Measurements from ENCODE around the gene IL32. TPM values are rescaled to one million over a fixed set of nuclear protein-coding genes. Genes with fewer than 3 reads are reported as not detected.

Gene IL32
- total RNA-seq, 1 experiment from 2014 or later = 89.0 TPM

DNA sequence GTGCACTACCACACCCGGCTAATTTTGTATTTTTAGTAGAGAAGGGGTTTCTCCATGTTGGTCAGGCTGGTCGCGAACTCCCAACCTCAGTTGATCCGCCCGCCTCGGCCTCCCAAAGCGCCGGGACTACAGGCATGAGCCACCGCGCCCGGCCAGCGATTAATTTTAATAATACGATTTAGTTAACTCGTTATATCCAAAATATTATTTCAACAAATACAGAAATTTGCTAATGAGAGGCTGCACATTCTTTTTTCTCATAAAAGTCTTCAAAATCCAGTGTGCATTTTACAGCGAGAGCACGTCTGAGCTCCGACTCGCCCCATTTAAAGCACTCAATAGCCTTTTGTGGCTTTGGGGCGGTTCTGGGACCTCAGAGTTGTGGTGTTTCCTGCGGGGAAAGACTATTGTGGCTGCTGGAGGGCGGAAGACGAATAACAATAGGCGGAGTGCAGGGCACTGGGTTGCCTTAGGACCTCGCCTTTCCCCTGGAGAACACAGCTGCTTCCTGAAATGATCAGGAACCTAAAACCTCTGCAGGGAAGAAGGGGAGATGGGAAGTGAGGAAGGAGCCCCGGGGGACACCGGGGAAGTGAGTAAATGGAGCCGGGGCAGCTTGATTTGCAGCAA is 36.5 kb downstream of the IL32 start:
- TF ChIP-seq, protein P1, sequence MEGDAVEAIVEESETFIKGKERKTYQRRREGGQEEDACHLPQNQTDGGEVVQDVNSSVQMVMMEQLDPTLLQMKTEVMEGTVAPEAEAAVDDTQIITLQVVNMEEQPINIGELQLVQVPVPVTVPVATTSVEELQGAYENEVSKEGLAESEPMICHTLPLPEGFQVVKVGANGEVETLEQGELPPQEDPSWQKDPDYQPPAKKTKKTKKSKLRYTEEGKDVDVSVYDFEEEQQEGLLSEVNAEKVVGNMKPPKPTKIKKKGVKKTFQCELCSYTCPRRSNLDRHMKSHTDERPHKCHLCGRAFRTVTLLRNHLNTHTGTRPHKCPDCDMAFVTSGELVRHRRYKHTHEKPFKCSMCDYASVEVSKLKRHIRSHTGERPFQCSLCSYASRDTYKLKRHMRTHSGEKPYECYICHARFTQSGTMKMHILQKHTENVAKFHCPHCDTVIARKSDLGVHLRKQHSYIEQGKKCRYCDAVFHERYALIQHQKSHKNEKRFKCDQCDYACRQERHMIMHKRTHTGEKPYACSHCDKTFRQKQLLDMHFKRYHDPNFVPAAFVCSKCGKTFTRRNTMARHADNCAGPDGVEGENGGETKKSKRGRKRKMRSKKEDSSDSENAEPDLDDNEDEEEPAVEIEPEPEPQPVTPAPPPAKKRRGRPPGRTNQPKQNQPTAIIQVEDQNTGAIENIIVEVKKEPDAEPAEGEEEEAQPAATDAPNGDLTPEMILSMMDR (IDR thresholded peaks at IDR 0.05; ENCODE audit: unreplicated experiment) = no peak
- no TSS peak for BruUV-seq (replicated peaks)
- CTCF ChIA-PET = no interaction called here
- DNase-seq = no peak
- Mint-ChIP-seq H3K27ac (ENCODE audit: unreplicated experiment) (no peak overlapping the region), H3K36me3 (ENCODE audit: insufficient read depth, unreplicated experiment) (peaks cover 37% of the 10 kb centered on the region), H3K4me3 (ENCODE audit: low read depth, unreplicated experiment) (no peak overlapping the region), H3K9me3 (ENCODE audit: low read depth, unreplicated experiment) (no peaks in the 10 kb centered on the region), H3K4me1 (ENCODE audit: low read depth, unreplicated experiment) (peaks cover 31% of the 10 kb centered on the region), H3K27me3 (ENCODE audit: unreplicated experiment) (peaks cover 28% of the 10 kb centered on the region)
- intact Hi-C loops (cut with micrococcal nuclease; ENCODE audit: unreplicated experiment) = no loop called here

DNA sequence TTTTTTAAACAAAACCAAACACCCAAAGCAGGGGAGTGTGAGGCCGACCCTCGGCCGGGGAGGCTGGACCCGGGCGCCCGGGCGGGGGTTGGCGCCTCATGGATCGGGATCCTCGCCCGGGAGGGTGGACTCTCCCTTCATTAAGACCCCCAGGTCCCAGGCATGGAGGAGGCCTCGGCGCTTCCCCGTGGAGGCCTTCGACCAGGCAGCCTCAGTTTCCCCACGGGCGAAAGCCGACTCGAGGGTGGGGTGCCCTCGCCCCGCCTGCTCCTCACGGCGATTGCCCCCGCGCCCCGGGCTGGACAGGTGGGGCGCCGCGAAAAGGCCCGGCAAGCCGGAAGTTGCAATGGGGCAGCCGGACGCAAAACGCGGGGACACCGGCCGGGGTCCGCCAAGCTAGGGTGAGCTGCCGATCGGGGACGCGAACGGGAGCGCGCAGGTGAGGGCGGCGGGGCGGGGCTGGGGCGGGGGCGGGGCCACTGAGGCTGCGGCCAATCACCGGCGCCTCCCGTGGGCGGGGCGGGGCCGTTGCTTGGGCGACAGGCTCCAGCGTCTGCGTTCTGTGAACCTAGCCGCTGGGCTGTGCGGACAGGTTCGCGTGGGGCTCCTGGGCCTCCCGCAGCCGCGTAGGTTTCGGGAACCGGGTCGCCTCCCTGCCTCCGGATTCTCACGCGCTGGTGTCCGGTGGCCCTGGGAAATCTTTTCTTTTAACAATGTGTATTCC is 40.9 kb downstream of the IL32 start:
- Mint-ChIP-seq H3K9me3 (ENCODE audit: low read depth, unreplicated experiment) (no peaks in the 10 kb centered on the region), H3K27ac (ENCODE audit: unreplicated experiment) (peak overlapping the region; percentile 54), H3K36me3 (ENCODE audit: insufficient read depth, unreplicated experiment) (peaks cover 24% of the 10 kb centered on the region), H3K4me3 (ENCODE audit: low read depth, unreplicated experiment) (peak overlapping the region; percentile 75), H3K4me1 (ENCODE audit: low read depth, unreplicated experiment) (peaks cover 8% of the 10 kb centered on the region), H3K27me3 (ENCODE audit: unreplicated experiment) (no peaks in the 10 kb centered on the region)
- DNase-seq = peak; percentile 98
- TF ChIP-seq, protein P1 (IDR thresholded peaks at IDR 0.05; ENCODE audit: unreplicated experiment) = no peak
- BruUV-seq (replicated peaks) = no TSS peak
- CTCF ChIA-PET = interaction anchor here (0.6 to 2.5 kb wide), 3 partner anchors 23 to 56 kb away, joined by 3 to 10 read pairs (median 4); no protein-coding TSS in a partner anchor
- intact Hi-C loops (cut with micrococcal nuclease; ENCODE audit: unreplicated experiment) = loop anchor here (2.0 kb wide), 2 partner anchors 22 to 42 kb away; partner anchors contain the start of gene IL32

DNA sequence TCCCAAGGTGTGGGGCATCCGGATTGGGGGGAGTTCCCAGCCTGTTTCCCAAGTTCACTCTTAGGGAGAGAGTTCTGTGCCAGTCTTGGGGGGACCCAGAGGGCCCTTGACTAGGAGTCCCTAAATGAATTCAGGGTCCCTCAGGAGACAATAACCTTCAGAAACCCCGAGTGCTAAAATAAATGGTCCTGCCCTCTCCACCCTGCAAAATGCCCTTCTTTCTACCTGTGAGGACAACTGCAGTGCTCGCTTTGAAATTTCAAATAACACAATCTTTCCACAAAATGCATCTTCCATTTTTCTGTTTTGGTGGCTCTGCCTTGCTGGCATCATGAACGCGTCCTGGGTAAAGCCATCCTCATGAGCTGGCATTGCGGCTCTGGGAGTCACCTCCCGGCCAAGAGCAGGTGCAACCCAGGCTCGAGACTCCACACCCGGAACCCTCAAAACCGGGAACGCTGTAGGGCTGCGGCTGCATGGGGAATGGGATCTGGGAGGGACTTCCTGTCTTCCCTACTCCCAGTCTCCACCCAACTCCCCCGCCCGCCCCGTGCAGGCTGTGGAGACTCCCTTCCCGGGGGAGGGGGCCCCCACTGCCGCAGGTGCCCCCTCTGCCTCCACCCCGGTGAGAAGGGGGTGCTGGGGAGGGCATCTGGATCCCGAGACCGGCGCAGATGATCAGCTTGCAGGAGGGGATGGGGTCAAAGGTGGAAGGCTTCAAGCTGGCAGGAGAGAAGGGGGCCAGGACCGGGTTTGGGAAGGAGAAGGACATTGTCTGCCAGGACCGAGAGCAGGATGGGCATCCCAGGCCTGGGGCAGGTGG is 46.8 kb downstream of the IL32 start, which contains the start of gene ZNF205:
TSS of gene ZNF205 (plus strand) at position 529 of the 823 bp plus-strand sequence. CDS start 845 bp downstream, outside the sequence.
- H3K4me3 Mint-ChIP-seq (ENCODE audit: low read depth, unreplicated experiment) = peak within 1 kb of the TSS; percentile 87
- peak; percentile 93 for DNase-seq
- intact Hi-C loops (cut with micrococcal nuclease; ENCODE audit: unreplicated experiment) = no loop called here
- H3K4me1 Mint-ChIP-seq (ENCODE audit: low read depth, unreplicated experiment) = peaks cover 23% of the 10 kb centered on the region
- H3K9me3 Mint-ChIP-seq (ENCODE audit: low read depth, unreplicated experiment) = no peaks in the 10 kb centered on the region
- CTCF ChIA-PET = interaction anchor here (1.1 to 1.4 kb wide), 2 partner anchors 14 to 53 kb away, joined by 3 to 6 read pairs; no protein-coding TSS in a partner anchor
- H3K36me3 Mint-ChIP-seq (ENCODE audit: insufficient read depth, unreplicated experiment) = peaks cover 25% of the 10 kb centered on the region
- peak within 1 kb of the TSS; percentile 15 for H3K27ac Mint-ChIP-seq (ENCODE audit: unreplicated experiment)
- no TSS peak for BruUV-seq (replicated peaks)
- TF ChIP-seq, protein P1 (IDR thresholded peaks at IDR 0.05; ENCODE audit: unreplicated experiment) = no peak
- H3K27me3 Mint-ChIP-seq (ENCODE audit: unreplicated experiment) = no peaks in the 10 kb centered on the region

DNA sequence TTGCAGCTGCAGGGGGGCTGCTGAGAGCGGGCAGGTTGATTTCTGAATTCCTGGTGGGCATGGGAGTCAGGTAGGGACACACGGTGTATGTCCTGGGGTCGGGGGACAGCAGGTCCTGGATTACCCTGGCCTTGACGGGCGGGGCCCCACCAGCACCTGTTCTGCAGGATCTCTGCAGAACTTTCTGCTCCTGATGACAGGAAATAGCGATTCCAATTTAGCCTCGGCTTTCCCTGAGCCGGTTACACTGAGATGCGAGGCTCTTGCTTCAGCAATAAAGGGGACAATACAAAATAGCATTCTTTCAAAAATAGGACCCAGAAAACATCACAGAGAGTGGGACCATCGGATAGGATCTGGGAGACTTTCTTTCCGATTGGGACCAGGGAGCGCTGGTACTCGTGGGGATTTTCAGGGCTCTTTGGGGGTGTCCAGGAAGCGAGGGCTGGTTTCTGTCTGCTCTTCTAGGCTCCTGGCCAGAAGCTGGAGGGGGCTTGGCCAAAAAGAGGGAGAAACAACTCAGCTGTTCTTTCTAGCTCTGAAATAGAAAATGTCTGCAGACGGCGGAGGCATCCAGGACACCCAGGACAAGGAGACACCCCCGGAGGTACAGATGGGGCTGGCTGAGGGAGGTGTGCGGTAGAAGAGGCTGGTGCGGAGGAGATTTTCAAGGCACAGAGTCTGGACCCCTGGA is 47.6 kb downstream of the IL32 start:
- CTCF ChIA-PET = interaction anchor here (1.1 to 1.4 kb wide), 2 partner anchors 15 to 54 kb away, joined by 3 to 6 read pairs; no protein-coding TSS in a partner anchor
- H3K4me3 Mint-ChIP-seq (ENCODE audit: low read depth, unreplicated experiment) = peak overlapping the region; percentile 87
- TF ChIP-seq, protein P1 (IDR thresholded peaks at IDR 0.05; ENCODE audit: unreplicated experiment) = no peak
- DNase-seq = no peak
- H3K27ac Mint-ChIP-seq (ENCODE audit: unreplicated experiment) = peak overlapping the region; percentile 15
- H3K27me3 Mint-ChIP-seq (ENCODE audit: unreplicated experiment) = no peaks in the 10 kb centered on the region
- intact Hi-C loops (cut with micrococcal nuclease; ENCODE audit: unreplicated experiment) = no loop called here
- TSS peak; percentile 62 for BruUV-seq (replicated peaks)
- H3K9me3 Mint-ChIP-seq (ENCODE audit: low read depth, unreplicated experiment) = no peaks in the 10 kb centered on the region
- H3K4me1 Mint-ChIP-seq (ENCODE audit: low read depth, unreplicated experiment) = peaks cover 19% of the 10 kb centered on the region
- H3K36me3 Mint-ChIP-seq (ENCODE audit: insufficient read depth, unreplicated experiment) = peaks cover 30% of the 10 kb centered on the region

All from Calu3 (cell line).